Naive thymus-derived CD4-positive, alpha-beta T cell (primary cell): ENCODE measurements around the gene SULT4A1. TPM values are rescaled to one million over a fixed set of nuclear protein-coding genes. Genes with fewer than 3 reads are reported as not detected.
"Not testable (repeated sequence)": the region's sequence is repeated elsewhere in the genome, so short reads cannot be mapped to it uniquely, and the experiment has no call there.

Experiments
- ATAC-seq: fragments of 150-1000 bp; cut with Tn5 transposase; 2 replicates; pipeline ENCODE4 v1.10.0; 2021; ENCODE audit warnings: mild to moderate bottlenecking, moderate library complexity
- CTCF ChIA-PET: fragments of 350-600 bp; sonication (Branson Sonifier 250); formaldehyde crosslinking; loops from one replicate; lab custom pipeline; 2021; ENCODE audit warnings: antibody characterized with exemption; lab: Charles Lee
- POLR2A ChIA-PET: fragments of 350-600 bp; sonication (Branson Sonifier 250); formaldehyde crosslinking; loops from one replicate; lab custom pipeline; 2021; ENCODE audit warnings: antibody characterized with exemption, inconsistent platforms; lab: Charles Lee
- DNase-seq, 9 donors: peaks; one replicate each; pipeline versions ENCODE4 v3.0.0 to v3.0.0-alpha.2; 2020 to 2022; ENCODE audit warnings: mixed read lengths in 1 of 9
- H3K27ac ChIP-seq: one replicate; pipeline ENCODE4 v1.7.0; 2013; ENCODE audit warnings: mild to moderate bottlenecking, low read depth, low read length, moderate library complexity
- H3K27me3 ChIP-seq, 2 donors: one replicate each; pipeline ENCODE4 v1.7.0; 2013; ENCODE audit warnings: low read length in 2 of 2, mild to moderate bottlenecking in 2 of 2, moderate library complexity in 2 of 2; ENCODE audit not compliant: control insufficient read depth in 2 of 2, insufficient read depth in 2 of 2
- H3K36me3 ChIP-seq, 3 experiments: 1 replicate in 2 of 3; 2 replicates in 1 of 3; pipeline ENCODE4 v1.7.0; 2013; ENCODE audit warnings: low read length in 3 of 3, mild to moderate bottlenecking in 3 of 3, moderate library complexity in 1 of 3; ENCODE audit not compliant: insufficient read depth in 3 of 3, control insufficient read depth in 2 of 3
- H3K4me1 ChIP-seq, 2 donors: one replicate each; pipeline ENCODE4 v1.7.0; 2013; ENCODE audit warnings: low read length in 2 of 2, mild to moderate bottlenecking in 2 of 2, moderate library complexity in 1 of 2; ENCODE audit not compliant: control insufficient read depth in 2 of 2, insufficient read depth in 2 of 2
- H3K4me3 ChIP-seq: 2 replicates; pipeline ENCODE4 v1.7.0; 2013; ENCODE audit warnings: mild to moderate bottlenecking, low read length
- H3K9me3 ChIP-seq, 3 experiments: 1 replicate in 2 of 3; 2 replicates in 1 of 3; pipeline ENCODE4 v1.7.0; 2013; ENCODE audit warnings: low read length in 3 of 3; ENCODE audit not compliant: control insufficient read depth in 2 of 3
- H3K27ac Mint-ChIP-seq, 9 donors: one replicate each; pipeline ENCODE4 v1.8.0; 2020 to 2022; ENCODE audit warnings: mixed read lengths in 9 of 9, mild to moderate bottlenecking in 8 of 9, moderate library complexity in 5 of 9, inconsistent platforms in 2 of 9
- H3K27me3 Mint-ChIP-seq, 5 donors: one replicate each; pipeline ENCODE4 v1.8.0; 2021 to 2022; ENCODE audit warnings: mixed read lengths in 5 of 5, mild to moderate bottlenecking in 1 of 5
- H3K36me3 Mint-ChIP-seq, 5 donors: one replicate each; pipeline ENCODE4 v1.8.0; 2020 to 2022; ENCODE audit warnings: mixed read lengths in 5 of 5, mild to moderate bottlenecking in 3 of 5, inconsistent platforms in 1 of 5
- H3K4me1 Mint-ChIP-seq, 7 donors: one replicate each; pipeline ENCODE4 v1.8.0; 2020 to 2022; ENCODE audit warnings: mixed read lengths in 7 of 7, mild to moderate bottlenecking in 3 of 7, inconsistent platforms in 1 of 7
- H3K4me3 Mint-ChIP-seq, 10 donors: one replicate each; pipeline ENCODE4 v1.8.0; 2020 to 2022; ENCODE audit warnings: mild to moderate bottlenecking in 10 of 10, mixed read lengths in 10 of 10, moderate library complexity in 6 of 10, inconsistent platforms in 2 of 10
- H3K9me3 Mint-ChIP-seq, 11 donors: one replicate each; pipeline ENCODE4 v1.8.0; 2020 to 2022; ENCODE audit warnings: mixed read lengths in 11 of 11, mild to moderate bottlenecking in 4 of 11, inconsistent platforms in 1 of 11, moderate library complexity in 1 of 11
- intact Hi-C, 2 donors: fragments of 100-400 bp; cut with micrococcal nuclease; formaldehyde crosslinking; loops; one replicate each; pipeline ENCODE4 v1.15.1; 2023
- polyA plus RNA-seq, 2 donors: library from polyadenylated mRNA; unstranded; fragments of 300-500 nt; fragmentation: Illumina TruSeq; gene quantifications; one replicate each; pipeline ENCODE4 v1.2.3, GENCODE V29; 2021
- total RNA-seq, 6 experiments: library from RNA in 5 of 6; stranded (reverse) in 5 of 6; gene quantifications; 1 replicate in 5 of 6; 2 replicates in 1 of 6; pipeline ENCODE4 v1.2.3 and lab custom pipeline; 2021 to 2026

SULT4A1 gene
- total and polyA plus RNA-seq, 7 experiments from 2014 or later, result not detected

DNA sequence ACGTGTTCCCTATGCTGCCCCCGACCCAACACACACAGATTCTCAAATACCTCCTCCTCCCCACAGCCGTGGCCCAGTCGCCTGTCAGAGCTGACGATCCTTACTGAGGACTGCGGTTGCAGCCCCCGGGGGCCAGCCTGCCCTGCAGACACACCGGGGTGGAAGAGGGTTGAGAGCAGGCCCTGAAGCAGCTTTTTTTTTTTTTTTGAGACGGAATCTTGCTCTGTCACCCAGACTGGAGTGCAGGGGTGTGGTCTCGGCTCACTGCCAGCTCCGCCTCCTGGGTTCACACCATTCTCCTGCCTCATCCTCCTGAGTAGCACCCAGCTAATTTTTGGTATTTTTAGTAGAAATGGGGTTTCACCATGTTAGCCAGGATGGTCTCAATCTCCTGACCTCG is 40.7 kb upstream of the SULT4A1 start:
- POLR2A ChIA-PET, result not testable (repeated sequence)

DNA sequence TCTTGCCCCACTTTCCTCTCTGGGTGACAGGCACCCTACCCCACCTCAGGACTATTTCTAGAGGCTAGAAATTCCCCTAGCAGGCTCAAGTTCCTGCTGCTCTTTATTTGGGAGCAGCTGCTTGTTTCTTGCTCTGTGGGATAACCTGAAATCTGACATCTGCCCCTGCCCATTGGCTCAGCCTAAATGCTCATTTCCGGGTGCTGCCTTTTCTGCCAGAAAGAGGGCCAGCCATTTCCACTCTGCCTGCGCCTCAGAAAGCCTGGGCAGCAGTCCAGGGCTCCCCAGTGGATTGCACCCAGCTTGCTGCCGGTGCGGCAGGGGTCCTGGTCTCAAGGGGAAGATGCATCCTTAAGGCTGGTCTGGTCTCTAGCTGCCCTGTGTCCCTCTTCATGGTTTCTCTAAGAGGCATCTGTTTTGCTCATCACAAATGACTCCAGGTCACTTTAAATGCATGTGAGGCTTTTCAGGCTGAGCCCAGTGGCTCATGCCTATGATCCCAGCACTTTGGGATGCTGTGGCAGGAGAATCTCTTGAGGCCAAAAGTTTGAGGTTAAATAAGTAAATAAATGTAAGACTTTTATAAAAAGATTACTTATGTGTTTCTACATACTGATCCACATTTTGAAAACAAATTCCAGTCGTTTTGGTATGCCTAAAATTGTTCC is 39.8 kb upstream of the SULT4A1 start:
- H3K27me3 ChIP-seq, result no peaks in the 10 kb centered on the region
- intact Hi-C loops, result no loop called here
- H3K27ac ChIP-seq, result no peak overlapping the region
- no peak for DNase-seq
- POLR2A ChIA-PET, result no interaction called here
- no peak for ATAC-seq
- Mint-ChIP-seq H3K9me3 (no peaks in the 10 kb centered on the region), H3K4me3 (no peak overlapping the region), H3K27ac (no peak overlapping the region), H3K27me3 (peaks cover 0 to 19% (median 0%) of the 10 kb centered on the region in 5 donors), H3K4me1 (peaks cover 0 to 4% (median 0%) of the 10 kb centered on the region in 7 donors), H3K36me3 (no peaks in the 10 kb centered on the region)
- CTCF ChIA-PET, result no interaction called here
- H3K36me3 ChIP-seq, result no peaks in the 10 kb centered on the region
- H3K4me3 ChIP-seq, result no peak overlapping the region
- H3K9me3 ChIP-seq, result no peaks in the 10 kb centered on the region
- H3K4me1 ChIP-seq, result no peaks in the 10 kb centered on the region

More for the DNA sequence above, 40.7 kb upstream of the SULT4A1 start:
- H3K9me3 ChIP-seq, H3K4me1 ChIP-seq, H3K36me3 Mint-ChIP-seq, H3K36me3 ChIP-seq, H3K27ac Mint-ChIP-seq, DNase-seq, ATAC-seq, H3K4me3 Mint-ChIP-seq, H3K4me1 Mint-ChIP-seq, H3K9me3 Mint-ChIP-seq, H3K27ac ChIP-seq, intact Hi-C loops, CTCF ChIA-PET, H3K4me3 ChIP-seq, H3K27me3 ChIP-seq: not testable (repeated sequence)
- peaks cover 0 to 20% (median 0%) of the 10 kb centered on the region in 5 donors for H3K27me3 Mint-ChIP-seq

DNA sequence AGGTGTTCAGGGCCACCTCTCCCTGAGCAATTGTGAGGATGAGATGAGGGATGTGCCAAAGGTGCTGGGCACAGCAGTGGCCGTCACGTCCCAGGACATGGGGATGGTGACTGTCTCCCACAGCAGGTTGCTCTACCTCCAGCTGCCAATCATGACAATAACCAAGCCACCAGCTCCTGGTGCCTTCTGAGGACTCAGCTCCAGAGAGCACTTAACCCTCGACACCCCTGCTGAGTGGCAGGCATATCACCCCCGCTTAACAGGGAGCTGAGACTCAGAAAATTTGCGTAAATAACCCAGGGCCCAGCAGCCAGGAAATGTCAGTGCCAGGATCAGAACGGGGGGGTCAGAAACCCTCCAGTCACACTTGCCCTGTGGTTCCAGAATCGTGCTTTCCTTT is 37.9 kb upstream of the SULT4A1 start:
- no peak for ATAC-seq
- Histone ChIP-seq H3K4me1 (no peaks in the 10 kb centered on the region), H3K27me3 (no peaks in the 10 kb centered on the region), H3K36me3 (no peaks in the 10 kb centered on the region), H3K4me3 (no peak overlapping the region), H3K9me3 (no peaks in the 10 kb centered on the region), H3K27ac (no peak overlapping the region)
- Mint-ChIP-seq H3K27me3 (peaks cover 0 to 14% (median 2%) of the 10 kb centered on the region in 5 donors), H3K4me3 (no peak overlapping the region), H3K27ac (no peak overlapping the region), H3K4me1 (peaks cover 0 to 4% (median 0%) of the 10 kb centered on the region in 7 donors), H3K9me3 (no peaks in the 10 kb centered on the region), H3K36me3 (no peaks in the 10 kb centered on the region)
- ChIA-PET POLR2A (no interaction called here), CTCF (no interaction called here)
- DNase-seq, result no peak
- intact Hi-C loops, result no loop called here

DNA sequence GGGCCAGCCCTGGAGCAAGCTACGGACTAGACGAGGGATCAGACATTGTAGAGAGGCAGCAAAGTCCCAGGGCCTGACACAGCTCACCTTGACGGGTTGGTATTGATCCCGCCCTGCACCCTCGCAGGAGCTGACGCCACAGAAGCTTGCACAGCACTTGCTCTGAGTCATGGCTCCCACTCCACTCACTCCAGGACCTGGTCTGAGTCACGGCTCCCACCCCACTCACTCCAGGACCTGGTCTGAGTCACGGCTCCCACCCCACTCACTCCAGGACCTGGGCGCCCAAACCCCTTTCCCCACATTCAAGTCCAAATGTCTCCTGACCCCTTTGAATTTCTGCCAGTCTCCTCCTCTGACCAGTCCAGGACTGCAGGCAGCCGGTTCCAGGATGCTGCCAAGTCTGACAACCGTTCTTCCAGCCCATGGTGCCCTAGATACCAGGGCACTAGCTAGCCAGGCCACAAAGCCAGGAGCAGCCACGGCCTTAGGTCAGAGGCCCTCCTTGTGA is 35.5 kb upstream of the SULT4A1 start:
- Histone ChIP-seq H3K27ac (no peak overlapping the region), H3K27me3 (no peaks in the 10 kb centered on the region), H3K9me3 (no peaks in the 10 kb centered on the region), H3K4me3 (no peak overlapping the region), H3K36me3 (no peaks in the 10 kb centered on the region), H3K4me1 (no peaks in the 10 kb centered on the region)
- POLR2A ChIA-PET, result no interaction called here
- Mint-ChIP-seq H3K27me3 (peaks cover 0 to 23% (median 10%) of the 10 kb centered on the region in 5 donors), H3K4me1 (no peaks in the 10 kb centered on the region), H3K4me3 (no peak overlapping the region), H3K27ac (no peak overlapping the region), H3K36me3 (no peaks in the 10 kb centered on the region), H3K9me3 (no peaks in the 10 kb centered on the region)
- intact Hi-C loops, result no loop called here
- no peak for ATAC-seq
- CTCF ChIA-PET, result no interaction called here
- DNase-seq, result no peak

DNA sequence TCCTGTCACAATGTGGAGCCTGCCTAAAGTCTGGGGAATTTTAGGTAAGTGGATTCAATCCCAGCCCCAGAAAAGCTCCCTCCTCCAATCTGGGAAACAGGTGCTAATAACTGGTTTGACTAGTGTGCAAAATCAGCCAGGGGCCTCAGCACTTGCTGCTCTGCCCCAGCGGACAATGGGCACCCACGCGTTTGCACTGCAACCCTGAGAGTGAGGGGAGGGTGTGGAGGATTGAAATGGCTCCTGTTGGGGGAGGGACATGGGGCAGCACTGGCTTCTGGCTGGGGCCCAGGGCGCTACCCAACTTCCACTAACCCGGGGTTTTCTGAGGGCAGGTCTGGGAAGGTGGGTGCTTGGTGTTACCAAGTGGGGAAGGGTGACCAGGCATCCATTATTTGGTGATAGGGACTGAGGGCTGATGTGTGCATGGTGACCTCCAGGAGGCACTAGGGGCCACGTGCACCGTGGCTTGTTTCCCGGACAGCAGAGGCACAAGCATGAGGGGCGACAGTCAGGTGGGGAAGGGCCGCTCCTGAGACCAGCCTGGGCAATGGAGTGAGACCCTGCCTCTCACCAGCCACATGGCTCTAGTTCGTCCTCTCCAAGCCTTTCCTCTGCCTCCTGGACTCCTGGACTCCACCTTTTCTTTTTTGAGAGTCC is 33.8 kb upstream of the SULT4A1 start:
- no peaks in the 10 kb centered on the region for H3K4me1 ChIP-seq
- H3K36me3 ChIP-seq, result no peaks in the 10 kb centered on the region
- Mint-ChIP-seq H3K27me3 (peaks cover 0 to 26% (median 18%) of the 10 kb centered on the region in 5 donors), H3K4me1 (no peaks in the 10 kb centered on the region), H3K27ac (no peak overlapping the region), H3K4me3 (no peak overlapping the region), H3K36me3 (no peaks in the 10 kb centered on the region), H3K9me3 (no peaks in the 10 kb centered on the region)
- ChIA-PET POLR2A (no interaction called here), CTCF (no interaction called here)
- no peak overlapping the region for H3K4me3 ChIP-seq
- H3K27ac ChIP-seq, result no peak overlapping the region
- intact Hi-C loops, result no loop called here
- no peak for ATAC-seq
- H3K27me3 ChIP-seq, result peaks cover 0 to 2% of the 10 kb centered on the region in 2 donors
- no peaks in the 10 kb centered on the region for H3K9me3 ChIP-seq
- no peak for DNase-seq

DNA sequence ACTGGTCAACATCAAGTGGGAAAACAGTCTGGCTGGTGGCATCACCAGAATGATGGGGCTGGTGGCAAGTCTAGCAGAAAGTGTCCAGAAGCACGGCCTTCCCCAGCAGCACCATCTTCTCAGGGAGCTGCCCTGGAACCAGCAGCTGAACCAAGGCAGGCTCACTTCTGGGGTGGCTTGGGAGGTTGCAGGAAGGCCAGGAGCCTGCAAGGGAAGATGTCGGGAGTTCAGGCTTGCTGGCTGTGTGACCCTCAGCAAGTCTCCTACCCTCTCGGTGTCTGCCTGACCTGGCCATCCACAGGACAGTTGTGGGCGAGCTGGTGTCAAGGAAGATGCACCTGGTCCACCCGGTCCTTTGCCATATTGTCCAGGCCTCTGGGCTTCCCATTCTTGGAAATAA is 31.8 kb upstream of the SULT4A1 start:
- DNase-seq (no peak), ATAC-seq (no peak)
- Mint-ChIP-seq H3K9me3 (no peaks in the 10 kb centered on the region), H3K4me1 (peaks cover 0 to 4% (median 0%) of the 10 kb centered on the region in 7 donors), H3K27me3 (peaks cover 3 to 37% (median 26%) of the 10 kb centered on the region in 5 donors), H3K36me3 (no peaks in the 10 kb centered on the region), H3K4me3 (no peak overlapping the region), H3K27ac (no peak overlapping the region)
- Histone ChIP-seq H3K36me3 (no peaks in the 10 kb centered on the region), H3K9me3 (no peaks in the 10 kb centered on the region), H3K4me1 (no peaks in the 10 kb centered on the region), H3K27me3 (peaks cover 0 to 3% of the 10 kb centered on the region in 2 donors), H3K4me3 (no peak overlapping the region), H3K27ac (no peak overlapping the region)
- intact Hi-C loops, result no loop called here
- ChIA-PET CTCF (no interaction called here), POLR2A (no interaction called here)
